Measurements from ENCODE around the gene FBLN2.

The FBLN2 gene

GRCh38 chr3:13580256-13581023 is 31.5 kb downstream of the FBLN2 start:
- H3K4me3 ChIP-seq (ENCODE audit: control insufficient read depth, low read depth, low read length), result no peak overlapping the region
- DNase-seq (ENCODE audit: low read depth), result no peak
- TF ChIP-seq CTCF (IDR thresholded peaks at IDR 0.05; ENCODE audit: control insufficient read depth, insufficient read depth, low read depth, low read length, missing control alignments), result no peak

GRCh38 chr3:13581485-13582365 is 32.8 kb downstream of the FBLN2 start:
- no peak for TF ChIP-seq CTCF (IDR thresholded peaks at IDR 0.05; ENCODE audit: control insufficient read depth, insufficient read depth, low read depth, low read length, missing control alignments)
- no peak for DNase-seq (ENCODE audit: low read depth)
- no peak overlapping the region for H3K4me3 ChIP-seq (ENCODE audit: control insufficient read depth, low read depth, low read length)

GRCh38 chr3:13582366-13583250 is 33.7 kb downstream of the FBLN2 start:
- no peak for TF ChIP-seq CTCF (IDR thresholded peaks at IDR 0.05; ENCODE audit: control insufficient read depth, insufficient read depth, low read depth, low read length, missing control alignments)
- H3K4me3 ChIP-seq (ENCODE audit: control insufficient read depth, low read depth, low read length), result no peak overlapping the region
- DNase-seq (ENCODE audit: low read depth), result no peak

GRCh38 chr3:13583251-13584180 is 34.6 kb downstream of the FBLN2 start:
- no peak for TF ChIP-seq CTCF (IDR thresholded peaks at IDR 0.05; ENCODE audit: control insufficient read depth, insufficient read depth, low read depth, low read length, missing control alignments)
- no peak for DNase-seq (ENCODE audit: low read depth)
- H3K4me3 ChIP-seq (ENCODE audit: control insufficient read depth, low read depth, low read length), result no peak overlapping the region

GRCh38 chr3:13584427-13584891 is 35.5 kb downstream of the FBLN2 start:
- H3K4me3 ChIP-seq (ENCODE audit: control insufficient read depth, low read depth, low read length), result no peak overlapping the region
- DNase-seq (ENCODE audit: low read depth), result no peak
- no peak for TF ChIP-seq CTCF (IDR thresholded peaks at IDR 0.05; ENCODE audit: control insufficient read depth, insufficient read depth, low read depth, low read length, missing control alignments)

All from AG09309 (cell line).